GM12864 (cell line): ENCODE data around the gene TTF2.
A peak's percentile ranks its signal among the peaks of the same experiment; 100 is the strongest.

Experiments used
- DNase-seq: peaks from one replicate; pipeline ENCODE4 v3.0.0-alpha.2; 2011; ENCODE audit warnings: low read depth
- H3K4me3 ChIP-seq: 2 replicates; pipeline ENCODE4 v1.5.1; 2011; ENCODE audit warnings: mild to moderate bottlenecking, low read depth, low read length, control low read depth
- TF ChIP-seq, protein P1 (sequence below): IDR thresholded peaks from 2 replicates; pipeline ENCODE4 v1.5.1; 2011; ENCODE audit warnings: low read depth, mild to moderate bottlenecking, moderate library complexity, low read length, control low read depth, inconsistent platforms; ENCODE audit errors: missing control alignments

TTF2 gene

DNA sequence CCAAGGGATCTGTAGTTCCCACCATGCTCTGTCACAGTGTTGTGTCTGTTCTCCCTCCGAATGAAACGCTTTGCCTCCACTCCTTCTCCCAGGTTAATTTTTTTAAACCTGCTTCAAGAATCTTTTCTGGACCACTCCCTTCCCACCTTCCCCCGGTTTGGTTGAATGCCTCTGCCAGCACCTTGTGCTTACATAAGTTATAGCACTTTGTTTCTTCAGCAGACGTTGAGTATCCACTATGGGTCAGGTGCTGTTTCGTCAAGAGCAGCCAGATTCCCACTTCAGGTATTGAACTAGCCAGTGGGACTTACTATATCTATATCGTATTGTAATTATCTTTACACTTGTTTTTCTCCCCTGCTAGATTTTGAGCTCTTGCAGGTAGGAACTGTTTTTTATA lies 27.6 kb downstream of the TTF2 start:
- no peak overlapping the region for H3K4me3 ChIP-seq
- TF ChIP-seq, protein P1, sequence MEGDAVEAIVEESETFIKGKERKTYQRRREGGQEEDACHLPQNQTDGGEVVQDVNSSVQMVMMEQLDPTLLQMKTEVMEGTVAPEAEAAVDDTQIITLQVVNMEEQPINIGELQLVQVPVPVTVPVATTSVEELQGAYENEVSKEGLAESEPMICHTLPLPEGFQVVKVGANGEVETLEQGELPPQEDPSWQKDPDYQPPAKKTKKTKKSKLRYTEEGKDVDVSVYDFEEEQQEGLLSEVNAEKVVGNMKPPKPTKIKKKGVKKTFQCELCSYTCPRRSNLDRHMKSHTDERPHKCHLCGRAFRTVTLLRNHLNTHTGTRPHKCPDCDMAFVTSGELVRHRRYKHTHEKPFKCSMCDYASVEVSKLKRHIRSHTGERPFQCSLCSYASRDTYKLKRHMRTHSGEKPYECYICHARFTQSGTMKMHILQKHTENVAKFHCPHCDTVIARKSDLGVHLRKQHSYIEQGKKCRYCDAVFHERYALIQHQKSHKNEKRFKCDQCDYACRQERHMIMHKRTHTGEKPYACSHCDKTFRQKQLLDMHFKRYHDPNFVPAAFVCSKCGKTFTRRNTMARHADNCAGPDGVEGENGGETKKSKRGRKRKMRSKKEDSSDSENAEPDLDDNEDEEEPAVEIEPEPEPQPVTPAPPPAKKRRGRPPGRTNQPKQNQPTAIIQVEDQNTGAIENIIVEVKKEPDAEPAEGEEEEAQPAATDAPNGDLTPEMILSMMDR: no peak
- no peak for DNase-seq

DNA sequence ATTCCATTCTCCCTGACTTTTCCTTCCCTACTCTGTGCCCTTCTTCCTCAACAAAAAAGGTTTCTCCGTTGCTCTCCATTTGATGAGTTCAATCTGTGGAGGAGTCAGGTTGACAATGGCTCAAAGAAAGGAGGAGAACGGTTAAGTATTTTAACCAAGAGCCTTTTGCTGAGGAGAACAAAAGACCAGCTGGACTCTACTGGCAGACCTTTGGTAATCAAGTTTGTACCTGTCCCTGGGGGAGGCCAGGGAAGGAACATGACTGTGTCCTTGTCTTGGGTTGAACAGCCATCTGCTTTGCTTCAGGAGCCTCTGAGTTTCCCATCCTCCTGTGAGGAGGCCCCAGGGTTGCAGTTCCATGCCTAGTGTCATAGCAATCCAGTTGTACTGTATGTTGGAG lies 29.9 kb downstream of the TTF2 start:
- no peak overlapping the region for H3K4me3 ChIP-seq
- TF ChIP-seq, protein P1: no peak
- DNase-seq: no peak

DNA sequence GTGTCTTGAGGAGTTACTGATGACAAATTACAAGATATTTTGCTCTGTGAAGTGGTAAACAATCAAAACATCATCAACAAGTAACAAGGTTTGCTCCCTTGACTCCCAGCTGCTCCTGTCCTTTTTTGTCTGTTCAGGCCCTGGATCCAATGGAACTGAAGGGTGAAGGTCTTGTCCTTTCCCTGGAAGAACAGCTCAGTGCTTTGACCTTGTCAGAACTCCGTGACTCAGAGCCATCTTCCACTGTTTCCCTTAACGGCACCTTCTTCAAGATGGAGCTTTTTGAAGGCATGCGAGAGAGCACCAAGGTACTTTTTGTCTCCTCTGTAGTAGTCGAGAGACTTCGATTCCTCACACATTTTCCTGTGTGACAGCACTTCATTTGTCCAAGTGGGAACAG lies 32.5 kb downstream of the TTF2 start:
- no peak for DNase-seq
- TF ChIP-seq, protein P1: no peak
- H3K4me3 ChIP-seq: no peak overlapping the region

DNA sequence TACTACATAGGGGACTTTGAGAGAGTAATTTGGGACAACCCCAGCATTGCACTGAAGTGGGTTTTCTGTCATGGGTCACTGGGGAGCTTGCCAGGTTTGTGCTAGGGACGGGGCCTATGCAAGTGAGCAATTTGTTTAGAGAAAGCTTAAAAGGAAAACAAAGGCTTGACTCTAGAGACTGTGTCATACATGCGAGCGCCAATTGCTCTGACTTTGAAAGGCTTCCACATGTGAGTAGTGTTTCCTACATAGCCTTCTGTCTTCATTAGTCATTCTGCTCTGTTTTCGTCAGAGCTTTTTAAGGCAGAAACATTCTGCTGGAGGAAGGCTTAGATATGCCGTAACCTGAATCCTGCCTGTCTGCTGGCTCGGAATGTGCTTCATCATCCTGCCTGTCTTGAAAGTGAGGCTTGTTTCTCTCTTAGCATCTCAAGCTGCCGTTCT lies 33.0 kb downstream of the TTF2 start:
- H3K4me3 ChIP-seq: no peak overlapping the region
- TF ChIP-seq, protein P1: no peak
- DNase-seq: no peak

DNA sequence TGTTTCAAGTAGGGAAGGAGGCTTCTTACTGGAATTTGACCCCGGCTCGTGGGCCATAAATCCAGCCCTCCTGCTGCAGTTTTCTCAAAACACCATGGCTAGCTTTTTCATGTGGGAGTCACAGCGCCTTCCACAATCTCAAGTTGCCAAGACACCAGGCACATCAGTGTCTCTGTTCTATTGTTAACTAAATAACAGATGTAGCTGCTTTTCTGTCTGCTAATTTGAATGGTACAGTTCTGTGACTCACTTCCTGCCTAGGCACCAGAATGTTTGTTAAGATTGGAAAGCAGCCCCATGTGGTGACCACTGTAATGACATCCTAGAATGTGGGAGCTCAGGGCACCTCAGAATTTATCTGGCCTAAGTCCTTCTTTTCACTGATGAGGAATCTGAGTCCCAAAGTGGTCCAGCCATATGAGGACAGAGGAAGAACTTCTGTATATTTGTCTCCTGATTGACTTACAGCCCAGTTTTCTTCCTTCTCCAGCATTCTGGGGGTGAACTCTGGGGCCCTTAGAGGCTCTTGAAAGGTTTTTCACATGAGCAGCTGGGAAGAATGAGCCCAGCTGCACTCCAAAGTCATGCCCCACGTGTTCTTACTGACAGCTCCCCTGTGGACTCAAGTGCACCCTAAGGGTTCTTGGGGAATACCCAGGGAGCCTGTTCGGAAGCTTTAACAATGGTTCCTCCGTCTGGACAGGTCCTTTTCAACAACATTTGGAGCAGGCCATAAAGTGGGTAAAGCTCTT lies 33.9 kb downstream of the TTF2 start:
- DNase-seq: no peak
- TF ChIP-seq, protein P1: peak; percentile 43

DNA sequence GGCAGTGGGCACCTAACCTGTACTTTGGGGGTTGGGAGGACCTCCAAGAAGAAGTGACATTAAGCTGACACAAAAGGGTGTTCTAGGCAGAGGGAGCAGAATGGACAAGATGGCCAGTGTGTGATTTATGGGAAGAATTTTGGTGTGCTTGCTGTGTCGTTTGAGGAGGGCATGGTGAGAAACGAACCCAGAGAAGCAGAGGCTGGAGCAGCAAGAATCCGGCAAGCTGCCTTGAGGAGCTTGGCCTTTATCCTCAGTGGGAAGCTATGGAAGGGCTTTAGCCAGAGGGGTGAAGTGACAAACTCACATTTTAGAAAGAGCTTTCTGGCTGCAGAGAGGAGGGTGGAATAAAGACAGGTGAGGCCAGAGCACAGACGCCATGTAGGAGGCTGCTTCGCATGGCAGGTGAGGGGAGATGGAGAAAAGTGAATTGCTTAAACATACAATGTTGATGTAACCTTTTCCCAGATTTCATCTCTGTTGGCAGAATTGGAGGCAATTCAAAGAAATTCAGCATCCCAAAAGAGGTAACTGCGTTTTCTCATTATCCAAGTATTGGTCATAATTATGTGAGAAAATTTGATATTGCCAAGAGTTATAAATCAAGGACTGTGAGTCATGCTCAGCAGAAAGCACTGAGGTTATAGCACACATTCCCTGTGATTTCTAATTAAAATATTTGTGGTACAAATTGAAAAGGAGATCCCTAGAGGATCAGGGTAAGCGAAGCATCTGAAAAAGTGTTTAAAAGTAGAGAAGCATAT lies 34.9 kb downstream of the TTF2 start:
- TF ChIP-seq, protein P1: no peak
- DNase-seq: no peak
- H3K4me3 ChIP-seq: no peak overlapping the region

More for the DNA sequence above, 33.9 kb downstream of the TTF2 start:
- H3K4me3 ChIP-seq: no peak overlapping the region
